NCI-H146 (cell line): Measurements from ENCODE around the gene IMPA2.
"Not testable (repeated sequence)": the region's sequence is repeated elsewhere in the genome, so short reads cannot be mapped to it uniquely, and the experiment has no call there.

Experiments used
- DNase-seq: peaks from one replicate; lab custom pipeline; 2025; lab: John Stamatoyannopoulos, UW

The IMPA2 gene

DNA sequence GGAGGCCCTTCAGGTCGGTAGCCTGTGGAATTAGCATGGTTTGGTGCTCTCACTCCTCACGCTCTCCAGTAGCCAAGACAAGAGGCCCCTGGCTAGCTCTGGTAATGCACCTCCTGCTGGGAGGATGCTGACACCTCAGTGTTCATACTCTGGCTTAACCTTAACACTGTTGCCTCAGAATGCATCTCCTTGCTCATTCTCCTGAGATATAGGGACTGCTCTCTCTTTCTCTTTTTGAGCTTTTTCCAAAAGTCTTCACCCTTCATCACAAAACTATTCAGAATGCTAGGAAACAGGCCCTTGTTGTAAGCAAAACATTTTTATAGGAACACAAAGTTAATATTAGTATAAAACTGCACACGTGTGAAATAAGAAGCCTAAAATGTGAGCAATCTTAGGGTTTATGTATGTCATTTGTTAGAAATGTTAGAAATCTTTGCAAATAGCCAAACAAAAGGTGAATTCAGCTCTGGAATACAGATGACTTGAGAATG, 17.3 kb upstream of the IMPA2 start:
- peak; percentile 19 for DNase-seq

GRCh38 chr18:11969904-11970835, 11.1 kb upstream of the IMPA2 start:
- DNase-seq: no peak

GRCh38 chr18:11970836-11971226, 10.5 kb upstream of the IMPA2 start:
- not testable (repeated sequence) for DNase-seq

- peak; percentile 72 for DNase-seq
These were observed 8.7 kb upstream of the IMPA2 start for GRCh38 chr18:11972371-11973174.

GRCh38 chr18:11974741-11975325, 6.5 kb upstream of the IMPA2 start:
- DNase-seq: no peak

DNA sequence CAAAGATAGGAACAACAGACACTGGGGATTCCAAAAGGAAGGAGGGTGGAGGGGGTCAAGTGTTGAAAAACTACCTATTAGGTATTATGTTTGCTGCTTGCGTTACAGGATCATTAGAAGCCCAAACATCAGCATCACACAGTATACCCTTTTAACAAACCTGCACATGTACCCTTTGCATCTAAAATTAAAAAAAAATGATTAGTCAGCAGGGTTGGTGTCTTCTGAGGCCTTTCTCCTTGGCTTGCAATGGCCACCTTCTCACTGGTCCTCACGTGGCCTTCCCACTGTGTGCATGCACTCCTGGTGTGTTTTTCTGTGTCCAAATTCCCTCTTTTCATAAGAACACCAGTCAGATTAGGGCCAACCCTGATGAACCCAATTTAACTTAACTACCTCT, 5.6 kb upstream of the IMPA2 start:
- no peak for DNase-seq

- no peak for DNase-seq
These were observed 4.8 kb upstream of the IMPA2 start for GRCh38 chr18:11976315-11977152.

DNA sequence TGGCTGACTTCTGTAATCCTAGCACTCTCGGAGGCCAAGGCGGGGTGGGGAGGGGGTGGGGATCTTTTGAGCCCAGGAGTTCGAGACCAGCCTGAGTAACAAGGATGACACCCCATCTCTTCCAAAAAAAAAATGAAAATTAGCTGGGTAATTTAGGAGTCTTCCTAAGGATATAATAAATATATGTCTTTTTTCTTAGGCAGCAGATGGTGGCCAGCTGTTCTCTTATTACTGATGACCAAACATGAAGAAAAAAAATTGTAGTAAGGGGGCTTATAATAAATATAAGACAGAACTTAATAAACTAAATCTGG, 4.2 kb upstream of the IMPA2 start:
- no peak for DNase-seq

- no peak for DNase-seq
These were observed 2.4 kb upstream of the IMPA2 start for GRCh38 chr18:11978956-11979355.

GRCh38 chr18:11980163-11980493, 1.2 kb upstream of the IMPA2 start:
- no peak for DNase-seq

- peak; percentile 100 for DNase-seq
These were observed 664 bp upstream of the IMPA2 start for GRCh38 chr18:11980494-11981191.

DNA sequence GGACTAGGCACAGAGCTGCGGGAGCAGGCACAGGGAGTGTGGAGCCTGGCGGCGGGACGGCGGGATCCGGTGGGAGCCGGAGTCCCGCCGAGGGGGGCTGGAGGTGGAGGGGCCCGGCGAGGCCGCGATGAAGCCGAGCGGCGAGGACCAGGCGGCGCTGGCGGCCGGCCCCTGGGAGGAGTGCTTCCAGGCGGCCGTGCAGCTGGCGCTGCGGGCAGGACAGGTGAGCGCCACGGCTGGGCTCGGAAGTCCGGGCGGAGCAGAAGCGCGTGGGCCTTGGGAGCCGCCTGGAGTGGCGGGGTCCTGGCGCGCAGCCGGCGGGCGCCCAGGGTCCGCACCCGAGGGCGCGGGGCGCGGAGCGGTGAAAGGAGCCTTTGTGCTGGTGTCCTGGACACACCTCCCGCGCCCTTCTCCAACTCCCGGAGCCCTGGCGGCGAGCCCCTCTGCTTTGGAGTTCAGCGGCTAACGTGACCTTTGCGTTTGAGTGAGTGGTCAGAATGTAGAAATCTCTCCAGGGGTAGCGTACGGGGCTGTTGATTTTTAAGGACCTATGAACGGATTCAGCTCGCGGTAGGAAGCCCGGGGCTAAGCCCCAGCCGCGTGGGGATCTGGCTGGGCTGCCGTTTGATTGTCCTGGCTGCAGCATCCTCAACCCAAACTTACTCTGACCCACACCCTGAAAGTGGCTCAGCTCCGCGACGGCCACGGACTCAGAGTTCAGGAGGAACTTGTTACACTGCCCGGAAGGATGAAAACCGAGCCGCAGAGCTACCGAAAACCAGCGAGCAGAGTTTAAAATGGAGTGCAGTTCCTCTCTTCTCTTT, 448 bp downstream of the IMPA2 start:
- peak; percentile 88 for DNase-seq

GRCh38 chr18:11982981-11983380, 1.7 kb downstream of the IMPA2 start:
- DNase-seq: peak; percentile 15

DNA sequence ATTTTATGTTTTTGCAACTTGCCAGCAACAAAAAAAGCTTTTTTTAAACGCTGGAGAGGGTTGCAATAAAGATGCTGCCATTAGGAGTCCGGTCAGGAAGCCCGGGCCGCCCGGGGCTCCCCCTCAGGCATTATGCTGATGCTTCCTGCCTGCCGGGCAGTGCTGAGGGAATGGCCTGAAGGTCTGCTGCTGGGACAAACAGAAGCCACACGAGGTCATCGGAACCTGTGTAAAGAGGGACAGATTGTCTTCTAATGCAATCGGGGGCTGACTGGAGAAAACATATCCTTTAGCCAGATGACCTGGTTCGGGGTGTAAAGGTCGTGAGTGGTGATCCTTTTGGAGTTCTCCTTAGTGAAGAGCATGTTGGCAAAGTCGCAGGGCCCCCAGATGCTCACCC, 2.3 kb downstream of the IMPA2 start:
- peak; percentile 87 for DNase-seq

GRCh38 chr18:11984091-11984490, 2.8 kb downstream of the IMPA2 start:
- no peak for DNase-seq

DNA sequence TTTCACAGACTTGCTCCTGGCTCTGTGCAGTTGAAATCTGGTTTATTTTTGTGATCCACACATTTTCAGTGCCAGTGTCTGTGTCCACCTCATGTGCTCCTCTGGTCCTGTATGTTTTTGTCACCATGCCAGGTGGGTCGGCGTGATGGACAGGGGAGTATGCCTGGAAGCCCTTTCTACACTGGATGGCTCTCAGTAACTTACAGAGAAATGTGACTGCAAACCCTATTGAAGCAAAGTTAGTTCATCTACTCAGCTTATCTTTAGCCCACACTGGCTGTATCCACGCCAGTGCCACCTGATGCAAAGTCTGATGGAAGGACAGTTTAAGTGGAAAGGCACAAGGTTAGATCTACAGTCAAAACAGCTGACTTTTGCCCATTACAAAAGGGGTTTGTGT, 4.3 kb downstream of the IMPA2 start:
- no peak for DNase-seq

DNA sequence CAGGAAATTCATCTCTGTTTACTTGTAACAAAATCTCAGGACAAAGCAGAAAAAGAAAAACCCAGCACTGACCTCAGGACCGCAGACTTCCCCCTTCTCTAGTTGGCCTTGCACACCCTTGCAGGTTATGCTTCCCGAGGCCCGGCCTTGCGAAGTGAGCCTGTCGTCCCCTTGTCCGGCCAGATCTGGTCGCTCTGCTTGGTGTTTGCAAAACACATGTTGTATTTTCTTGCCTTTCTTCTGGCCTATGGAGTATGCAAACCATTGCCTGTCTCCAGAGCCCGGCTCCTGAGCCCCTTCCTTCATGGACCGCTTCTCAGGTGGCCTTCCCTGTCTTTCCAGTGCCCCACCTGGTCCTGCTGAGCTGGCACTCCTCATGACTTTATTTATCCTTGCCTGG, 4.8 kb downstream of the IMPA2 start:
- DNase-seq: no peak

- no peak for DNase-seq
These were observed 6.2 kb downstream of the IMPA2 start for GRCh38 chr18:11987527-11987926.

- DNase-seq: peak; percentile 42
These were observed 7.9 kb downstream of the IMPA2 start for GRCh38 chr18:11989174-11989573.

- DNase-seq: peak; percentile 78
These were observed 8.7 kb downstream of the IMPA2 start for GRCh38 chr18:11989966-11990380.
